ENCODE results near the gene SLC9A6. TPM values are rescaled to one million over a fixed set of nuclear protein-coding genes. Genes with fewer than 3 reads are reported as not detected.

Gene SLC9A6
- total and polyA plus RNA-seq, 2 of the 8 experiments (the other 6 are each of a cell fraction or from before 2014, with no cell fraction given), result 8.0 to 14.1 TPM

- TF ChIP-seq EP300 (IDR thresholded peaks at IDR 0.05; ENCODE audit: borderline replicate concordance in 1 of 2, low read depth in 2 of 2, low read length in 2 of 2) (no peak), CEBPB (IDR thresholded peaks at IDR 0.05; ENCODE audit: low read depth, low read length) (no peak), E2F6 (IDR thresholded peaks at IDR 0.05) (no peak), BCL11A (IDR thresholded peaks at IDR 0.05; ENCODE audit: low read depth in 2 of 2, low read length in 2 of 2) (no peak), ASH2L (IDR thresholded peaks at IDR 0.05; ENCODE audit: low read length) (no peak)
Measured at GRCh38 chrX:135951291-135951690, 33.9 kb upstream of the SLC9A6 start (continued).
